NCI-H1436 treated with DMSO at 0.1 percent for 48 hours (cell line): Measurements from ENCODE around the gene PHAF1.

Experiments
- DNase-seq: peaks from one replicate; lab custom pipeline; 2025; lab: John Stamatoyannopoulos, UW

PHAF1 gene

DNA sequence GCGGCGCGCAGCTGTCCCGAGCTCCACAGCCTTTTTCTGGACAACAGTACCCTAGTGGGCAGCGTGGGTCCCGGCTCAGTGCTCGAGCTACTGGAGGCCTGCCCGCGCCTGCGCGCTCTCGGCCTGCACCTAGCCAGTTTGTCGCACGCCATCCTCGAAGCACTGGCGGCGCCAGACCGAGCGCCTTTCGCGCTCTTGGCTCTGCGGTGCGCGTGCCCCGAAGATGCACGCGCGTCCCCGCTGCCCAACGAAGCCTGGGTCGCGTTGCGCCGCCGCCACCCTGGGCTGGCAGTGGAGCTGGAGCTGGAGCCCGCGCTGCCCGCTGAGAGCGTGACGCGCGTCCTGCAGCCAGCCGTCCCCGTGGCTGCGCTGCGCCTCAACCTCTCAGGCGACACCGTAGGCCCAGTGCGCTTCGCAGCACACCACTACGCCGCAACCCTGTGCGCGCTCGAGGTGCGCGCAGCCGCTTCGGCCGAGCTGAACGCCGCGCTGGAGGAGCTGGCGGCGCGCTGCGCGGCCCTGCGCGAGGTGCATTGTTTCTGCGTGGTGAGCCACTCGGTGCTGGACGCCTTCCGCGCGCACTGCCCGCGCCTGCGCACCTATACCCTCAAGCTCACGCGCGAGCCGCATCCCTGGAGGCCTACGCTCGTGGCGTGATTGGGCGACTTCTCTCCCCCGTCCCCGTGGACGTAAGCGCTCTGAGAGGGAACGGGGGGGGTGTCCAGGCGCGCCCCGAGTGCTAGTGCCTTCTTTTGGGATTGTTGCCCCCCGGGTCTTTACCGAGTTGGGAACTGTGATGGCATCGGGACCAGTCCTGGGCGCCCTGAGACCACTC is 53.6 kb downstream of the PHAF1 start:
- no peak for DNase-seq

DNA sequence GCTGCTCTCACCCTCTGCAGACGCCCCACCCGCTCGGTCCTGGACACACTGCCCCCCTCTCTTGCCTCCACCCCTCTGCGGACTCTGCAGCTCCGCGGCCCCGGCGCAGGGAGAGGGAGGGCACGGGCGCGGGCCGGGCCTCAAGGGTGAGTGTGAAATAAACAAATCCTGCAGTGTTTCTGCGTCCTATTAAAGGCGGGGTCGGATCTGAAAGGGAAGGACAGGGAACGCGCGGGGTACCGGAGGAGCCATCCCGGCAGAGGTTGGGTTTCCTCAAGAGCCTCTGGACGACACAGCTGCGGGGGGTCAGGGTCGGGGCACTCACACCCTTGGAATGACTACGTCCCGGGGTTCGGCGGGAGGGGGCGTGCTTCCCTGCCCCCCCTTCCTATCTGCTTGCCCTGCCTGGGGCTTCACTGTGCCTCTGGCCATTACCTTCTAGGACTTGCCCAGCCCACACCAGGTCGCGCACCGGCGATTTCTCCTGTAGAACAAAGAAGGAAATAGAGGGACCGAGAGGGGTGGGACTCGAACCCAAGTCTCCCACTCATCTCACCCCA is 54.3 kb downstream of the PHAF1 start:
- DNase-seq = no peak

DNA sequence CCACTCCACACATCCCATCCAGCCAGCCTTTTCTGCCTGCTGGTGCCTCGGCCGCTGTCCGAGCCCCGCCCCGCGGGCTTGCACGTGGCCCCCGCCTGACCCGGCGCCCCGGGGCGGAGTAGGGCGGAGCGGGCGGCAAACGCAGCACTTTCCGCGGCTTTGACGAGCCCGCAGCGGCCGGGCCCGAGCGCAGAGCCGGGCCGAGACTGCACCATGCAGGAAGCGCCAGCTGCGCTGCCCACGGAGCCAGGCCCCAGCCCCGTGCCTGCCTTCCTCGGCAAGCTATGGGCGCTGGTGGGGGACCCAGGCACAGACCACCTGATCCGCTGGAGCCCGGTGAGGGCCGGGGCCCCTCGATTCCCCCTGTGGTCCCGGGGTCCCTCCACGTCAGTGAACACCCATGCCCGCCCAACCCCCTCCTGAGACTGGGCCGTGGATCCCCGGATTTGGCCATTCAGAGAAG is 54.9 kb downstream of the PHAF1 start, which contains the start of gene HSF4:
HSF4 (plus strand) TSS at position 147 of the 463 bp plus-strand sequence; CDS start at position 214, 67 bp downstream.
- no peak for DNase-seq

GRCh38 chr16:67165121-67166078 is 55.7 kb downstream of the PHAF1 start:
- no peak for DNase-seq

DNA sequence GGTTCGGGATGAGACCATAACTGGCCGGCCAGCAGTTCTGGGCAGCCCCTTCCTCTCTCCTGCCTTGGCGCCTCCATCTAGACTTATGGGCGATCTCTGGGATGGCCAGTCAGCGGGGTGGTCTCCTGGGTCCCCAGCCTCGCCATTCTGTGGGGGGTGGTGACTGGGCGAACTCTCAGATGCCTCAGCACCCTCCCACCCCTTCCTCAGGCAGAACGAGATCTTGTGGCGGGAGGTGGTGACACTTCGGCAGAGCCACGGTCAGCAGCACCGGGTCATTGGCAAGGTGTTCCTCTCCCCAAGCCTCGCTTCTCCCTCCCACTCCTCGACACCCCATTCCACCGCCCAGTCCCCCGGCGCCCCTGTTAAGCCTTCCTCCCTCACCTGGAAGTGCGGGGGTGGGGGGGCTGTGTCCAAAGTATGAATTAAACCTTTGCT is 56.4 kb downstream of the PHAF1 start:
- no peak for DNase-seq

DNA sequence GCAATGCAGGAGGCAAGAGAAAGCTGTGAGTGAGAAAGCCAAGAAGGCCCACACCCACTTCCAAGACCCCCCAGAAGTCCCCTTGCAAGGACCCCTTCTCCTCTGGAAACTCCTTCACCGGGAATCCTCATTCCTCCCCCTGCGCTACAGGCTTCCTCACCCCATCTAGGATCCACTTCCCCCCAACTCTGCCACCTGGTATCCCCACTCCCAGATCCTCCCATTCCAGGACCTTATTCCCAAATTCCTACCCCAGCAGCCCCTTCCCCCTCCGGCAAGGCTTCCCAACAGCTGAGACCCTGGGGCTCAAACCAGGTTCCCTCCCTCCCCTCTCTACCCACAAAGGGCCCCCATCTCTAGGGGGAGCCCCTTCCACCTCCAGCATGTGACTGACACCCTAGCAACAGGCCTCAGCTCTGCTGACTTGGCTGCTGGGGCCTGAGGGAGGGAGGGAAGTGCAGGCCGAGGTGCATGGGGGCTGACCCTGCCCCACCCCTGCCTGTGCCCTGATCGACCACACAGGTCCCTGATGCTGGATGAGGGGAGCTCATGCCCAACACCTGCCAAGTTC is 56.9 kb downstream of the PHAF1 start:
- no peak for DNase-seq

GRCh38 chr16:67167588-67167987 is 57.8 kb downstream of the PHAF1 start:
- DNase-seq = no peak

DNA sequence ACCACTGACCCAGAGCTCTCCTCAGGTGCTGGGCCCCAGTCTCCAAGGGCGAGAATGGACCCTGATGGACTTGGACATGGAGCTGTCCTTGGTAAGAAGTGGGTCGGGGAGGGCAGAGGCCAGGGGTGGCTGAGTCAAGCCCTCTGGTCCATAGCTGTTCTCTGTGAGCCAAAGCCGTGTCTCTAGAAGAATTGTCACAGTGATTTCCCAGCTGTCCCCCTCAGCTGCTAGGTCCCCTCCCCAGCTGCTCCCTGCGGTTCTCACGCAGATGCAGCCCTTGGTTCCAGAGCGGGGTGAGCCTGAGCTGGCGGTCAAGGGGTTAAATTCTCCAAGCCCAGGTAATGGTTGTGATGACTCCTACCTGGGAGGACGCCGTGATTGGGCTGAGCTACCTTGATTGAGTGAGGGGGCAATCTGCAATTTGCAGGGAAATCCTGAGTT is 59.3 kb downstream of the PHAF1 start:
- DNase-seq = no peak

DNA sequence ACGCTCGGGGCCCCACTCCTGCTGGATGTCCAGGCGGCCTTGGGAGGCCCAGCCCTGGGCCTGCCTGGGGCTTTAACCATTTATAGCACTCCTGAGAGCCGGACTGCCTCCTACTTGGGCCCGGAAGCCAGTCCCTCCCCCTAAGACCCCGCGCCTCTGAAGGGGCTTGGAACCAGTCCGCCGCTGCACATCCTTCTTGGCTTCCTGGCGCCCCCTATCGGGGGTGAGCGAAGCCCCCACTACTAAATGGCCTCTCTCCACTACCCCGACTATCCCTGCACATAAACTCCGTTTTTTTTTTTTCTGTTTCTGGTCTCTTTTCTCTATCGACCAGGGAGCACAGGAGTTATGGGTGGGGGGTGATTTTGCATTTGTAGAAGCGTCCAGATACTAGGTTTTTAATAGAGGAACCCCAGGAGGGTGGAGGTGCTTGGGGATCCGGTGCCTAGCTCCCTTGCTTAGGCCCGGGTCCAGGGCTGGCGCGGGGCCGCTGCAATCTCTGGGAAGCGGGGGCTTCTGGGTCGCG is 60.0 kb downstream of the PHAF1 start:
- peak; percentile 31 for DNase-seq

GRCh38 chr16:67170168-67170948 is 60.6 kb downstream of the PHAF1 start, which contains the start of gene NOL3:
TSS of gene NOL3 (plus strand) at chr16:67170538.
- DNase-seq = no peak

DNA sequence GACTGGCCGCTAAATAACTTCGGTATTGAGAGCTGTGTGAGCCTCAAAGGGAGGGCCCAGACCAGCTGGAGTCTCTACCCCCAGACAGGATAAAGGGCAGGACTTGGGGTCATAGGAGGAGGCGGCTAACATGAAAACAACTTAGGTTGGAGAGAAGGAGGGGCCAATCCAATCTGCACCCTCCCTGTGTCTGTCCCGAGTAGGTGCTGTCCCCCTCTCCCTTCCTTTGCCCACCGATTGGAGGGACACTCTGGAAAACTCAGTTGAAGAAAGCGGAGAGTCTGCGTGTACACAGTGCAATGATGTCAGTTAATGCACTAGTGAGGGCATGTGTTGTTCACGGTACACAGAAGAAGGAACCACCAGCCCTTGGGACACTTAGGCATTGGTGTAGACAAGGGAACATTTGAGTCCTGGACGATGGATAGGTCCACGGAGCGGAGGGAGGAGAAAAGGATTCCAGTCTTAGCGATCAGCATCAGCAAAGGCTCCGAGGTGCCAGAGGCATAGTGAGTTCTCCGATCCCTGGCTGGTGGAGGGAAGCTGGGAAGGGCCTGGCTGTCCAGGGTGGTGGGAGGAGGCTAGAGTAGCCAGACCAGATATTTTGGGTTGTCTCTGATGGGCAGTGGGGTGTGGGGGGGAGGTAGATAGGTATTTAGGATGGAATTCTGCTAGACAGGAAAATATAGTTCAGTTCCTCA is 61.4 kb downstream of the PHAF1 start:
- no peak for DNase-seq

DNA sequence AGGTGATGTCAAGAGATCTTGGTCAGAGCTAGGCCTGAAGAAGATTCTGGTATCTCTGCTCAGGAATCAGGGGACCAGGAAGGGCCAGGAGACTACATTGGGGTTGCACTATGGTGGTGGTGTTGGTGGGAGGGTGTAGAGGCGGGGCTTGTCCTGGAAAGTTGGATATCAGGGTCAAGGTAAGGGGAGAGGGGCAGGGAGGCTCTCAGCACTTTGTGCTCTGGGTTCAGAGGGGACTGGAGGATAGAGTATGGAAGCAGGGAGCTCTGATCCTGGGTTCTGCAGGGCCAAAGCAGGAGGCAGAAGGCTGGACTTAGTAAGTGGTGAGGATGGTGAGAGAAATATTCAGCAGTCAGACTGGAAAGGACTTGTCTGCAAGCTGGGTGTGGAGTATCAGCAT is 63.6 kb downstream of the PHAF1 start:
- DNase-seq = no peak

- no peak for DNase-seq
Measured at GRCh38 chr16:67173808-67174705, 64.3 kb downstream of the PHAF1 start.

DNA sequence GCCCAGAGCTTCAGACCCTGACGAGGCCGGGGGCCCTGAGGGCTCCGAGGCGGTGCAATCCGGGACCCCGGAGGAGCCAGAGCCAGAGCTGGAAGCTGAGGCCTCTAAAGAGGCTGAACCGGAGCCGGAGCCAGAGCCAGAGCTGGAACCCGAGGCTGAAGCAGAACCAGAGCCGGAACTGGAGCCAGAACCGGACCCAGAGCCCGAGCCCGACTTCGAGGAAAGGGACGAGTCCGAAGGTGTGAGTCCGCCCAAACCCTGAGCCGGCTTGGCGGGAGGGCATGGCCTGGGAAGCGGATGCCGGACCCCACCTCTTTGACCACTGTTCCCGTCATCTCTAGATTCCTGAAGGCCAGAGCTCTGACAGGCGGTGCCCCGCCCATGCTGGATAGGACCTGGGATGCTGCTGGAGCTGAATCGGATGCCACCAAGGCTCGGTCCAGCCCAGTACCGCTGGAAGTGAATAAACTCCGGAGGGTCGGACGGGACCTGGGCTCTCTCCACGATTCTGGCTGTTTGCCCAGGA is 65.0 kb downstream of the PHAF1 start:
- DNase-seq = no peak

DNA sequence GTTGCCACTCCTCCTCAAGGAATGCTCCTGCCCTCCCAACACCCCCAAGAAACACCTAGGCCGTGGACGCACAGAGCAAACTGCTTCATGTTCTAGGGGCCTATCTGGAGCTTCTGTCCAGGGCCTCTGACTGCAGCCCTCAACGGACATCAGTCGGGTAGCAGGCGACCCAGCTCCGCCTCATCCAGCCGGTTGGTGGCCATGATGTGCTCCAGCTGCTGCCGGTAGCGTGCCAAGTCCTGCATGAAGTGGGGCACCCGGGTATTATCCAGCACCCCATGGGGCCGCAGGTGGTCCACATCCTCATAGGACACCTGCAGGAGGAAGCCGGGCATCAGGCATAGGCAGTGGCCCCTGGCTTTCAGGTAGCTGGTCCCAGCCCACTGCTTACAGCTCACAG is 66.9 kb downstream of the PHAF1 start:
- DNase-seq = no peak

DNA sequence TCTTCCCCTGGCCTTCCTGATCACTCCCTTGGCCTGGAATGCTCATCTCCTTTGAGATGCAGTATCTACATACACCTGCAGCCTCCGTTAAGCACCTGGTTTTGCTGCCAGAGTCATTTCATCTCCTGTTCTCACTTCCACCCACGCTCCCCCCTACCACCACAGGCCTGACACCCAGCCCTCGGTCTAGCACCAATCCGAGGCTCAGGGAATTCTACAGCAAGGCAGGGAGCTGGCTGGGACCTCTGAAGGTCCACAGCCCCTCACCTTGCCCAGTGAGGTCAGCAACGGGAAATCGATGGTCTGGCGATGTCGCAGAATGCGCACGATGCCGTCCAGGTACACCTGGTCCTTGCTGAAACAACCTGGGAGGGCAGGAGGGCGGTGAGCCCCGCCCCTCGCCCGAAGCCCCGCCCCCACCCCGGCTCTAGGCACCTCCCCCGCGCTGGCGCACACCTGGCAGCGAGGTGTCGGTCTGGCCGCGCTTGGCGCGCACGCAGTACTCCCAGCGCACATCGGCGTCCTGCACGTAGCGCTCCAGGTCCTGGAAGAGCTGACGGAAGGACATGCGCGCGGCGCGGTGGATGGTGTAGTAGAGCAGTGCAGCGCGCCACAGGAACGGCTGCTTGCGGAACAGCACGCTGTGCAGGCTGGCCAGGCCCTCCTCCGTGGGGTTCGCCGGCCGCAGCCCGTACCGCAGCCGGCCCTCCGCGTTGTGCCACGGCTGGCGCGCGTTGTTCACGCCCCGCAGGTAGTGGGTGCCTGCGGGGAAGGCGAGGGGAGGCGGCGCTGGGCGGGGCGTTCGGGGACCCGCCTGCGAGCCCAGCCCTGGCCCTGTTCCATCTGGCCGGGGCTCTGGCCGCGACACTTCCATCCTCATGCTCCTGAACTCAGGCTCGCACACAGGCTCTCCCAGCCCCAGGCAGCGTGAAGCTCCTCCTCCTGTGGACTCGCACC is 68.3 kb downstream of the PHAF1 start:
- DNase-seq = no peak

DNA sequence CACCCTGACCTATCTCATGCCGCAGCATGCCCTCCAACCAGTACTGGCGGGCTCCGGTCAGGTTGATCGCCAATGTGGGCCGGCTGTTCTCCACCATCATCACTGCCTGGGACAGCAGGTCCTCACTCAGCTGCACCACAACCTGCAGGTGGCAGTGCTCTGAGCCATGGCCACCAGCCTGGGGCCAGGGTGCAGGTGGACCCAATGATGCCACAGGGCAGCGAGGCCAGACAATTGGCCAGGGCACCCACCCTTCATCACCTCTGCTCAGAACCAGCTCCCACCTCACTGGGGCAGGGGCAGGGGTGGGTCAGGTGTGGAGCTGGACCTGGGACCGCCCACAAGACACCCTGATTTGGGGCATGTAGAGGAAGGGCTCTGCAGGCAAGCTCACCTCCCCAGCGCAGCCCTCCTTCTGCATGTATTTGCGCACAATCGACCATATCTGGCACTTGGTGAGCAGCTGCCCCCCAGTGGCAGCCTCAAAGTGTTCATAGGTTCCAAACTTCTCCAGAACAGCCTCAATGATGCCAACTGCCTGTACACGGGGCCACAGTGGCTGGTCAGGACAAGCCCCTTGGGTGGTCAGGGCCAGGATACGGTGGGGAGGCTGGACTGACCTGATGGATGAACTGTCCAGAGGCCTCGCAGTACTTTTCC is 69.8 kb downstream of the PHAF1 start:
- DNase-seq = no peak
